Measurements from ENCODE around the gene PGPEP1.
A peak's percentile ranks its signal among the peaks of the same experiment; 100 is the strongest.

Gene PGPEP1

DNA sequence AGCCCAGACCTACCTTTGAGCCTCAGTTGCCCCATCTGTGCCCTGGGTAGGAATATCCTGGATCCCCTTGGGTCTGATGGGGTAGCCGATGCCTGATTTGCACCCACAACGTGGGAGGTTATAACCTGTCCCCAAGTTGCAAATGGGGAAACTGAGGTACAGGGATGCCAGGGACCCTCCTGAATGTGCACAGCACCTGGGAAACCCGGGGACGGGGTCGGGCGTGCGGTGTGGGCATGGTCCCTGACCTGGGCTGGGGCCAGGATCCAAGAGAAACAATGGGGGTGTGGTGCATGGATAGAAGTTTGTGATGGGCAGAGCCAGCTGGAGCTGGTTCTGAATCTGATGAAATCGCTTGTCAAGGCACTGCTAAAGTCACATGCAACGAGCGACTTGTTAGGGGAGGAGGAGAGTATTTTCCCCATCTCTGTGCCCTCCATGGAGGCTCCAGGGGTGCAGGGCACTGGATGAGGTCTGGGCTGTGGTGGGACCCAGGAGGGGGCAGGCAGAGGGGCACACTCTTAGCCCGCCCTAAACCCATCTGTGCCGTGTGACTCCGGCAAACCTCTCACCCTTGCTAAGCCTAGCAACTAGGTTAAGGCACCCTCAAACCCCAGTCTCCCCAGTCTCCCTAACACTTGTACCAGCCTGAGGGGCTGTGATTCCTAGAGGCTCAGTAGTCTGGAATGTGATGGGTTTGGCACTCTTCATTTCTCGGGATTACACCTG, 46.3 kb downstream of the PGPEP1 start:
- peak overlapping the region; percentile 62 to 75 (median 68) for H3K4me3 Mint-ChIP-seq
- peak overlapping the region in 1 of 3 experiments; percentile 78 for H3K27ac Mint-ChIP-seq
- peaks cover 20% of the 10 kb centered on the region for H3K27me3 Mint-ChIP-seq (ENCODE audit: low read depth)
- no peaks in the 10 kb centered on the region for H3K36me3 Mint-ChIP-seq (ENCODE audit: low read depth)
- H3K9me3 Mint-ChIP-seq, result no peaks in the 10 kb centered on the region
- TF ChIP-seq, protein P1, sequence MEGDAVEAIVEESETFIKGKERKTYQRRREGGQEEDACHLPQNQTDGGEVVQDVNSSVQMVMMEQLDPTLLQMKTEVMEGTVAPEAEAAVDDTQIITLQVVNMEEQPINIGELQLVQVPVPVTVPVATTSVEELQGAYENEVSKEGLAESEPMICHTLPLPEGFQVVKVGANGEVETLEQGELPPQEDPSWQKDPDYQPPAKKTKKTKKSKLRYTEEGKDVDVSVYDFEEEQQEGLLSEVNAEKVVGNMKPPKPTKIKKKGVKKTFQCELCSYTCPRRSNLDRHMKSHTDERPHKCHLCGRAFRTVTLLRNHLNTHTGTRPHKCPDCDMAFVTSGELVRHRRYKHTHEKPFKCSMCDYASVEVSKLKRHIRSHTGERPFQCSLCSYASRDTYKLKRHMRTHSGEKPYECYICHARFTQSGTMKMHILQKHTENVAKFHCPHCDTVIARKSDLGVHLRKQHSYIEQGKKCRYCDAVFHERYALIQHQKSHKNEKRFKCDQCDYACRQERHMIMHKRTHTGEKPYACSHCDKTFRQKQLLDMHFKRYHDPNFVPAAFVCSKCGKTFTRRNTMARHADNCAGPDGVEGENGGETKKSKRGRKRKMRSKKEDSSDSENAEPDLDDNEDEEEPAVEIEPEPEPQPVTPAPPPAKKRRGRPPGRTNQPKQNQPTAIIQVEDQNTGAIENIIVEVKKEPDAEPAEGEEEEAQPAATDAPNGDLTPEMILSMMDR (IDR thresholded peaks at IDR 0.05; ENCODE audit: unreplicated experiment in 3 of 3), result no peak
- H3K4me1 Mint-ChIP-seq, result peaks cover 12% of the 10 kb centered on the region

DNA sequence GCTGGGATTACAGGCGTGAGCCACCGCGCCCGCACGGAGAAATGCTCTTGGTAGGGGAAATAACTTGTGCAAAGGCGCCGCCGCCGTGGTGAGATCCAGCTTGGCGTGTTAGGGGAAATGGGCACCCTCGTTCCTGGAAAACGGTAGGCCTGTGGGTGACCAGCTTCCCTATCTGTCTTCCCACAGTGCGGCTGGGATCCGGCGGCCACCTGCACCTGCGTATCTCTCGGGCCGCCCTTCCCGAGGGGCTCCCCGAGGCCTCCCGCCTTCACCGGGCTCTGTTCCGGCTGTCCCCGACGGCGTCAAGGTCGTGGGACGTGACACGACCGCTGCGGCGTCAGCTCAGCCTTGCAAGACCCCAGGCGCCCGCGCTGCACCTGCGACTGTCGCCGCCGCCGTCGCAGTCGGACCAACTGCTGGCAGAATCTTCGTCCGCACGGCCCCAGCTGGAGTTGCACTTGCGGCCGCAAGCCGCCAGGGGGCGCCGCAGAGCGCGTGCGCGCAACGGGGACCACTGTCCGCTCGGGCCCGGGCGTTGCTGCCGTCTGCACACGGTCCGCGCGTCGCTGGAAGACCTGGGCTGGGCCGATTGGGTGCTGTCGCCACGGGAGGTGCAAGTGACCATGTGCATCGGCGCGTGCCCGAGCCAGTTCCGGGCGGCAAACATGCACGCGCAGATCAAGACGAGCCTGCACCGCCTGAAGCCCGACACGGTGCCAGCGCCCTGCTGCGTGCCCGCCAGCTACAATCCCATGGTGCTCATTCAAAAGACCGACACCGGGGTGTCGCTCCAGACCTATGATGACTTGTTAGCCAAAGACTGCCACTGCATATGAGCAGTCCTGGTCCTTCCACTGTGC, 47.9 kb downstream of the PGPEP1 start:
- Mint-ChIP-seq H3K27me3 (ENCODE audit: low read depth) (peaks cover 24% of the 10 kb centered on the region), H3K36me3 (ENCODE audit: low read depth) (no peaks in the 10 kb centered on the region), H3K9me3 (no peaks in the 10 kb centered on the region), H3K4me1 (peaks cover 12% of the 10 kb centered on the region), H3K4me3 (peak overlapping the region in 2 of 3 experiments; percentile 51 to 62), H3K27ac (no peak overlapping the region)
- TF ChIP-seq, protein P1 (IDR thresholded peaks at IDR 0.05; ENCODE audit: unreplicated experiment in 3 of 3), result peak; percentile 100

DNA sequence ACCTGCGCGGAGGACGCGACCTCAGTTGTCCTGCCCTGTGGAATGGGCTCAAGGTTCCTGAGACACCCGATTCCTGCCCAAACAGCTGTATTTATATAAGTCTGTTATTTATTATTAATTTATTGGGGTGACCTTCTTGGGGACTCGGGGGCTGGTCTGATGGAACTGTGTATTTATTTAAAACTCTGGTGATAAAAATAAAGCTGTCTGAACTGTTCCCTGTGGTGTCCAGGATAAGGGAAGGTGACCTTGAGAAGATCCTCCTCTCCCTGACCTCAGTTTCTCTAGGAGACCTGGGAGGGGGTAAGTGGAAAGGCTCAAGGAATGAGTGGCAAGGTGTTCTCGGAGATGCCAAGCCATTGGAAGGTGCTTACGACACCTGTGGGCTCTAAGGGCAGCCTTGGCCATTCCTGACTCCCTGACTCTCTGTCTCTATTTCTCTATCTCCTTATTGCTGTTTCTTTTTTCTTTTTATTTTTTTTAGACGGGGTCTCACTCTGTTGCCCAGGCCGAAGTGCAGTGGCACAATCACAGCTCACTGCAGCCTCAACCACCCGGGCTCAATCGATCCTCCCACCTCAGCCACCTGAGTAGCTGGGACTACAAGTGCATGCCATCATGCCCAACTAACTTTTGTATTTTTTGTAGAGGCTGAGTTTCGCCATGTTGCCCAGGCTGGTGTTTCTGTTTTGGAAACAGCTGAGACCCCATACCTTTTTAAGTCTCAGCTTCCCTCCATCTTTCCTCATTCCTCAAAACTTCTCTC, 48.7 kb downstream of the PGPEP1 start:
- H3K4me3 Mint-ChIP-seq, result peak overlapping the region; percentile 21 to 34 (median 29)
- no peak overlapping the region for H3K27ac Mint-ChIP-seq
- H3K27me3 Mint-ChIP-seq (ENCODE audit: low read depth), result peaks cover 24% of the 10 kb centered on the region
- H3K9me3 Mint-ChIP-seq, result no peaks in the 10 kb centered on the region
- H3K4me1 Mint-ChIP-seq, result peaks cover 12% of the 10 kb centered on the region
- TF ChIP-seq, protein P1 (IDR thresholded peaks at IDR 0.05; ENCODE audit: unreplicated experiment in 3 of 3), result no peak
- no peaks in the 10 kb centered on the region for H3K36me3 Mint-ChIP-seq (ENCODE audit: low read depth)

DNA sequence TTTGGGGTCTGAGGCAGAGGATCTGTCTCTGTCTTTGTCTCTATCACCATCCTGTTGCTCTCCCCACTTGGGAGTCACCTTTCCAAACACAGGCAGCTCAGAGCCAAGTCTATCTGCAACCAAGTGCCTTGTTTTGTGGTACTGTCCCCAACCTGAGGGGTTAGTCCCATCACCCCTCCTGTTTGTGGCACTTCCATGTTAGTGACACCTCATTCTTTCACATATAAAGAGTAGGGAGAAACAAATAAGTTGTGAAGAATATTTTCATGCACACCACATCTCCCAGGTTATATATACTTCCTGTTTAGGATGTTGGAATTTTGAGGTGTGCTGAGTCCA, 49.3 kb downstream of the PGPEP1 start:
- Mint-ChIP-seq H3K4me3 (no peak overlapping the region), H3K36me3 (ENCODE audit: low read depth) (no peaks in the 10 kb centered on the region), H3K27me3 (ENCODE audit: low read depth) (peaks cover 21% of the 10 kb centered on the region), H3K9me3 (no peaks in the 10 kb centered on the region), H3K27ac (no peak overlapping the region), H3K4me1 (peaks cover 9% of the 10 kb centered on the region)
- TF ChIP-seq, protein P1 (IDR thresholded peaks at IDR 0.05; ENCODE audit: unreplicated experiment in 3 of 3), result no peak

DNA sequence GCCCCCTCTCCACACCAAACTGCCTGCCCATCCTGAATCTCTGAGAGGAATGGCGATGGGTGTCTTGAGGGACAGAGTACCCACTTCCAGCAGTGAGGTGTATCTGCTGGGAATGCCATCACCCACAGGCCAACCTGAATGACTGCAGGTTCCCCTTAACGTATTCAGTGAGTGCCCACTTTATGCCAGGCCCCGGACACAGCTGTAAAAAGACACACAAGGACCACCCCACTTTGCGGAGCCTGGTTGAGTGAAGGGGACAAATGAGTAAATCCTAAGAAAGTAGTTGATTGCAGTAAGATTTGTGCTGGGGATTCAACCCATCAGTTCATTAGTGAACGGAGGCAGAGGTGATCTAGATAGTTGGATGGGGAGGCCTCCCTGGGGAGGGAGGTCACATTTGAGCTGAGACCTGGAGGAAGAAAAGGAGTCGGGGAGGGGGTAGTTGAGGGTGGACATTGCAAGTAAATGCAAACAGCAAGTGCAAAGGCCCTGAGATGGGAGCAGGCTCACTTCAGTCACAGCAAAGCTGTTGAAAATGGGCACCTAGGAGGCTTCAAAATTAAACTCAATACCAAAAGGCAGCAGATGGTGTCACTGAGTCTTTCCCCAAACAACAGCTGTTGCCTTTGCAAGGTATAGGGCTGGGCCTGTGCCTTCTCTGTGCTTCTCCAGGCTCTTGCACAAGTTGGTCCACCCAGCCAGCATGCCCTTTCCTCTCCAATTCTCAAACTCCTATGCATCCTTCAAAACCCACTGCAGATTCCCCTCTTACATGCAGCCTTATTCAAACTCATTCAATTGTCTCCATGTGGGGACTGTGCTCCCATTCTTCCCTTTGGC, 49.9 kb downstream of the PGPEP1 start:
- Mint-ChIP-seq H3K36me3 (ENCODE audit: low read depth) (no peaks in the 10 kb centered on the region), H3K4me3 (no peak overlapping the region), H3K4me1 (peaks cover 7% of the 10 kb centered on the region), H3K9me3 (no peaks in the 10 kb centered on the region), H3K27ac (no peak overlapping the region), H3K27me3 (ENCODE audit: low read depth) (peaks cover 21% of the 10 kb centered on the region)
- TF ChIP-seq, protein P1 (IDR thresholded peaks at IDR 0.05; ENCODE audit: unreplicated experiment in 3 of 3), result no peak
